Left lung (tissue), 10 donors: ENCODE measurements around the gene GNAO1. TPM values are rescaled to one million over a fixed set of nuclear protein-coding genes. Genes with fewer than 3 reads are reported as not detected.

ENCODE experiments used
- ATAC-seq: fragments of 200-7000 bp; cut with Tn5 transposase; one replicate; pipeline ENCODE4 v1.9.1; 2020; ENCODE audit warnings: moderate library complexity
- DNase-seq, 4 donors: peaks; one replicate each; pipeline ENCODE4 v3.0.0-alpha.2; 2013 to 2020
- H3K27ac ChIP-seq, 2 donors: fragments of 200-600 bp; sonication (generic) in 1 of 2; one replicate each; pipeline versions ENCODE4 v1.5.0 to v1.8.0; 2020 to 2021
- H3K27me3 ChIP-seq, 2 donors: fragments of 200-600 bp; sonication (generic) in 1 of 2; one replicate each; pipeline versions ENCODE4 v1.5.0 to v1.8.0; 2020 to 2021
- H3K36me3 ChIP-seq, 2 donors: fragments of 200-600 bp; sonication (generic) in 1 of 2; one replicate each; pipeline versions ENCODE4 v1.5.0 to v1.8.0; 2020 to 2021
- H3K4me1 ChIP-seq, 2 donors: fragments of 200-600 bp; one replicate each; pipeline ENCODE4 v1.8.0; 2021
- H3K4me3 ChIP-seq, 2 donors: fragments of 200-600 bp; sonication (generic) in 1 of 2; one replicate each; pipeline versions ENCODE4 v1.5.0 to v1.8.0; 2020 to 2021; ENCODE audit warnings: mild to moderate bottlenecking in 1 of 2
- H3K9me3 ChIP-seq, 2 donors: fragments of 200-600 bp; sonication (generic) in 1 of 2; one replicate each; pipeline versions ENCODE4 v1.5.0 to v1.8.0; 2020 to 2021
- intact Hi-C, 2 donors: fragments of 100-400 bp; cut with DNase I; formaldehyde crosslinking; loops; one replicate each; pipeline versions ENCODE4 v1.11.2 to v1.14.2; 2022
- polyA plus RNA-seq, 6 donors: library from polyadenylated mRNA; unstranded; fragments of 120-200 nt; gene quantifications; one replicate each; pipeline ENCODE4 v1.2.1, GENCODE V29; 2013; ENCODE audit not compliant: insufficient read length in 6 of 6
- total RNA-seq, 2 donors: library from RNA; stranded (reverse); fragmentation: NEBNext Ultra II Directional; extraction: Animal tissue kit (Norgen Biotek cat#: 25700); gene quantifications; one replicate each; pipeline ENCODE4 v1.2.1, GENCODE V29; 2021
- TF ChIP-seq, protein P1 (sequence below), 2 donors: fragments of 200-600 bp; sonication (generic) in 1 of 2; IDR thresholded peaks; one replicate each; pipeline versions ENCODE4 v1.5.0 to v1.8.0; 2021; ENCODE audit warnings: antibody characterized with exemption in 2 of 2
- donor health status: DM: no; HTN: yes; CAD: no.
- donor health status: DM: no; HTN: no; CAD: no.

The GNAO1 gene
- total and polyA plus RNA-seq, 8 donors, result 1.3 to 34.1 (median 22.2) TPM

- Histone ChIP-seq H3K4me1 (no peaks in the 10 kb centered on the region), H3K4me3 (no peak overlapping the region), H3K36me3 (no peaks in the 10 kb centered on the region), H3K27ac (no peak overlapping the region), H3K9me3 (no peaks in the 10 kb centered on the region), H3K27me3 (no peaks in the 10 kb centered on the region)
- TF ChIP-seq, protein P1, sequence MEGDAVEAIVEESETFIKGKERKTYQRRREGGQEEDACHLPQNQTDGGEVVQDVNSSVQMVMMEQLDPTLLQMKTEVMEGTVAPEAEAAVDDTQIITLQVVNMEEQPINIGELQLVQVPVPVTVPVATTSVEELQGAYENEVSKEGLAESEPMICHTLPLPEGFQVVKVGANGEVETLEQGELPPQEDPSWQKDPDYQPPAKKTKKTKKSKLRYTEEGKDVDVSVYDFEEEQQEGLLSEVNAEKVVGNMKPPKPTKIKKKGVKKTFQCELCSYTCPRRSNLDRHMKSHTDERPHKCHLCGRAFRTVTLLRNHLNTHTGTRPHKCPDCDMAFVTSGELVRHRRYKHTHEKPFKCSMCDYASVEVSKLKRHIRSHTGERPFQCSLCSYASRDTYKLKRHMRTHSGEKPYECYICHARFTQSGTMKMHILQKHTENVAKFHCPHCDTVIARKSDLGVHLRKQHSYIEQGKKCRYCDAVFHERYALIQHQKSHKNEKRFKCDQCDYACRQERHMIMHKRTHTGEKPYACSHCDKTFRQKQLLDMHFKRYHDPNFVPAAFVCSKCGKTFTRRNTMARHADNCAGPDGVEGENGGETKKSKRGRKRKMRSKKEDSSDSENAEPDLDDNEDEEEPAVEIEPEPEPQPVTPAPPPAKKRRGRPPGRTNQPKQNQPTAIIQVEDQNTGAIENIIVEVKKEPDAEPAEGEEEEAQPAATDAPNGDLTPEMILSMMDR (IDR thresholded peaks at IDR 0.05), result no peak
- DNase-seq (peak in 1 of 4 donors; percentile 17), ATAC-seq (no peak)
- intact Hi-C loops, result no loop called here
Measured at GRCh38 chr16:56327929-56328258, 136.6 kb downstream of the GNAO1 start.

- no peaks in the 10 kb centered on the region for H3K36me3 ChIP-seq
- no peaks in the 10 kb centered on the region for H3K27me3 ChIP-seq
- no peaks in the 10 kb centered on the region for H3K4me1 ChIP-seq
- H3K9me3 ChIP-seq, result no peaks in the 10 kb centered on the region
- ATAC-seq (no peak), DNase-seq (peak in 1 of 4 donors; percentile 65)
- no peak overlapping the region for H3K27ac ChIP-seq
- H3K4me3 ChIP-seq, result no peak overlapping the region
- intact Hi-C loops, result no loop called here
- TF ChIP-seq, protein P1 (IDR thresholded peaks at IDR 0.05), result no peak
Measured at GRCh38 chr16:56328276-56329022, 137.2 kb downstream of the GNAO1 start.

DNA sequence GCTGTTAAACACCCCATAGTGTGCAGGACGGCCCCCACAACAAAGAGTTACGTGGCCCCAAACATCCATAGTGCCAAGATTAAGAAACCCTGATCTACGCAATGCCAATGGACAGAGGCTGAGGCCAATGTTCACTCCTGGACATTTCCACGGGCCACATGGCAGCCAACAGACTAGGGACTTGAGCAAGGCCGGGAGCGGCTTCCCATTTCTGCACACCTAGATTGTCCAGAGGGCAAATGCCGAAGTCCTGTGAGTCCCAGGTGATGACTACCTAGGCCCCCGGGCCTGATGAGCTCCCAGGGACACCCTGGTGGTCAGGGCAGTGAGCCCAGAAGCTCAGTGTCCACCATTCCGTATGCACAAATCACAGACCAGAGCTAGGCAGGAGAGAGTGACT is 138.6 kb downstream of the GNAO1 start:
- intact Hi-C loops, result no loop called here
- TF ChIP-seq, protein P1 (IDR thresholded peaks at IDR 0.05), result no peak
- no peaks in the 10 kb centered on the region for H3K36me3 ChIP-seq
- no peaks in the 10 kb centered on the region for H3K27me3 ChIP-seq
- no peak overlapping the region for H3K4me3 ChIP-seq
- DNase-seq (peak in 1 of 4 donors; percentile 44), ATAC-seq (no peak)
- H3K27ac ChIP-seq, result no peak overlapping the region
- H3K4me1 ChIP-seq, result no peaks in the 10 kb centered on the region
- H3K9me3 ChIP-seq, result no peaks in the 10 kb centered on the region

- Histone ChIP-seq H3K27me3 (no peaks in the 10 kb centered on the region), H3K36me3 (no peaks in the 10 kb centered on the region), H3K9me3 (no peaks in the 10 kb centered on the region), H3K4me1 (no peaks in the 10 kb centered on the region), H3K4me3 (no peak overlapping the region), H3K27ac (no peak overlapping the region)
- no peak for DNase-seq
- ATAC-seq, result no peak
- TF ChIP-seq, protein P1 (IDR thresholded peaks at IDR 0.05), result no peak
- intact Hi-C loops, result no loop called here
Measured at GRCh38 chr16:56330476-56330875, 139.2 kb downstream of the GNAO1 start.

DNA sequence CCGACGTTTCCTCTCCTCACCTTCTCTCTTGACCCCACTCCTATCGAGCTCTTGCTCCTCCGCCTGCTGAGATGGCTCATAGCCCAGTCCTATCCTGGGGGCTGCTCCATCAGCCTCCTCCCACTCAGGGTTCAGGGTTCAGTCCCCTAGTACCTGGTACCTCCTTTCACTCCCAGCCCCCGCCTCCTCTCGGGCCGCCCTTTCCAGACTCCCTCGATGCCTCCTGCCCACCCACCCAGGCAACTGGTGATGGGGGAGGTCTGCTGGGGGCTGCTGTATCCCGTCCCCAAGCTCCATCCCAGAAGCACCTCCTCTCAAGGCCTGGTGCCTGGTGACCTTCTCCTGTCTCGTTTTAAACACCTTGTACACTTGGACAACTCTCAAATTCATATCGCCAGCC is 140.1 kb downstream of the GNAO1 start:
- H3K4me1 ChIP-seq, result no peaks in the 10 kb centered on the region
- TF ChIP-seq, protein P1 (IDR thresholded peaks at IDR 0.05), result no peak
- H3K27me3 ChIP-seq, result no peaks in the 10 kb centered on the region
- H3K4me3 ChIP-seq, result no peak overlapping the region
- ATAC-seq (no peak), DNase-seq (peak in 1 of 4 donors; percentile 56)
- no peaks in the 10 kb centered on the region for H3K36me3 ChIP-seq
- intact Hi-C loops, result no loop called here
- no peak overlapping the region for H3K27ac ChIP-seq
- no peaks in the 10 kb centered on the region for H3K9me3 ChIP-seq
